ENCODE measurements around the gene CDH8. TPM values are rescaled to one million over a fixed set of nuclear protein-coding genes. Genes with fewer than 3 reads are reported as not detected.
"Not testable (repeated sequence)": the region's sequence is repeated elsewhere in the genome, so short reads cannot be mapped to it uniquely, and the experiment has no call there.

CDH8 gene
- total RNA-seq, 2 experiments from 2014 or later = not detected

- intact Hi-C loops (cut with micrococcal nuclease) = no loop called here
- no peaks in the 10 kb centered on the region for H3K36me3 Mint-ChIP-seq (ENCODE audit: low read depth)
- H3K27ac Mint-ChIP-seq = no peak overlapping the region
- no peak overlapping the region for H3K4me3 Mint-ChIP-seq
- H3K27me3 Mint-ChIP-seq (ENCODE audit: low read depth) = no peaks in the 10 kb centered on the region
- DNase-seq = no peak
- H3K4me1 Mint-ChIP-seq (ENCODE audit: low read depth) = no peaks in the 10 kb centered on the region
- CTCF ChIA-PET = no interaction called here
- peaks cover 17% of the 10 kb centered on the region for H3K9me3 Mint-ChIP-seq
These were observed 90.2 kb downstream of the CDH8 start for GRCh38 chr16:61946019-61946418.

DNA sequence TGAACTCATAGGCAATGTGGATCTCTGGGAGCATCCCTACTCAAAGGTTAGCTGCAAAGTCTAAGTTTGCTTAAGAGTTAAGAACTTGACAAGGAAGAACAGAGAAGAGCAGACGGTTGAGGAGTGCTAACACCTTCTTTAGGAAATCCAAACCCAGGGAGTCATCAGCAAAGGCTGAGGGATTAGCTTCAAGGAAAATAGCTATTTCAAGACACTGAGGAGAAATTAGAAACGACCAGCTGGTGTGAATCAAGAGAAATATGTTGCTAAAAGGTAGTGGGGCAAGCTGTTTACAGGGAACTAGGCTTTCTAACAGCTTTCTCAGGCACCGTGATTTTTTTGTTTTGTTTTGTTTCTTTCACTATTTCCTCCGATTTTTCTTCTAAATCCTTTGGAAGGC lies 90.7 kb downstream of the CDH8 start:
- no peak for DNase-seq
- intact Hi-C loops (cut with micrococcal nuclease) = no loop called here
- Mint-ChIP-seq H3K27me3 (ENCODE audit: low read depth) (no peaks in the 10 kb centered on the region), H3K4me3 (no peak overlapping the region), H3K27ac (no peak overlapping the region), H3K4me1 (ENCODE audit: low read depth) (no peaks in the 10 kb centered on the region), H3K9me3 (peaks cover 17% of the 10 kb centered on the region), H3K36me3 (ENCODE audit: low read depth) (no peaks in the 10 kb centered on the region)
- CTCF ChIA-PET = no interaction called here

GRCh38 chr16:61944004-61944403 lies 92.2 kb downstream of the CDH8 start:
- CTCF ChIA-PET = no interaction called here
- no peak for DNase-seq
- no peak overlapping the region for H3K4me3 Mint-ChIP-seq
- no peaks in the 10 kb centered on the region for H3K4me1 Mint-ChIP-seq (ENCODE audit: low read depth)
- H3K9me3 Mint-ChIP-seq = peaks cover 14% of the 10 kb centered on the region
- no peak overlapping the region for H3K27ac Mint-ChIP-seq
- H3K27me3 Mint-ChIP-seq (ENCODE audit: low read depth) = no peaks in the 10 kb centered on the region
- no peaks in the 10 kb centered on the region for H3K36me3 Mint-ChIP-seq (ENCODE audit: low read depth)
- intact Hi-C loops (cut with micrococcal nuclease) = no loop called here

- no peak for DNase-seq
- intact Hi-C loops (cut with micrococcal nuclease) = no loop called here
- CTCF ChIA-PET = no interaction called here
- Mint-ChIP-seq H3K36me3 (ENCODE audit: low read depth) (no peaks in the 10 kb centered on the region), H3K27me3 (ENCODE audit: low read depth) (no peaks in the 10 kb centered on the region), H3K4me1 (ENCODE audit: low read depth) (no peaks in the 10 kb centered on the region), H3K9me3 (peaks cover 9% of the 10 kb centered on the region), H3K27ac (no peak overlapping the region), H3K4me3 (no peak overlapping the region)
These were observed 95.6 kb downstream of the CDH8 start for GRCh38 chr16:61940611-61941010.

GRCh38 chr16:61937646-61938045 lies 98.6 kb downstream of the CDH8 start:
- Mint-ChIP-seq H3K4me1 (ENCODE audit: low read depth) (no peaks in the 10 kb centered on the region), H3K36me3 (ENCODE audit: low read depth) (no peaks in the 10 kb centered on the region), H3K27me3 (ENCODE audit: low read depth) (no peaks in the 10 kb centered on the region), H3K9me3 (peaks cover 9% of the 10 kb centered on the region), H3K27ac (no peak overlapping the region), H3K4me3 (no peak overlapping the region)
- no peak for DNase-seq
- CTCF ChIA-PET = no interaction called here
- intact Hi-C loops (cut with micrococcal nuclease) = no loop called here

DNA sequence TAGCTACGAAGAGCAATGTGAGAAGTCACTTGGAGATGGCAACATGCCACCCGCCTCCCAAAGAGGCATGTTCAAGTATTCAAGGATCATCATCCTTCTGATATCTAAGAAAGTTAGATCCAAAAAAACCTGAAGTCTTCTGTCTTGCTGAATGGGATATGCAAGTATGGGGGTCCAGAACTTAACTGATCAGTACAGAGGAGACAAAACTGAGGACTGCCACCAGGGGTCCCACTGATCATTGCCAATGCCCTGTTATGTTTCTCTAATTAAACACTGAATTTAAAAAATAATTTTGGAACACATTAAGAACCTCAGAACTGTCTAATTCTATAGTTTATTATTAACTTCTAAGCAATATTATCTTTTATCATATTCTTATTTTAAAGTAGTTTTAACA lies 99.7 kb downstream of the CDH8 start:
- intact Hi-C loops (cut with micrococcal nuclease) = no loop called here
- no peaks in the 10 kb centered on the region for H3K27me3 Mint-ChIP-seq (ENCODE audit: low read depth)
- no peak for DNase-seq
- H3K4me3 Mint-ChIP-seq = no peak overlapping the region
- H3K9me3 Mint-ChIP-seq = no peaks in the 10 kb centered on the region
- H3K36me3 Mint-ChIP-seq (ENCODE audit: low read depth) = no peaks in the 10 kb centered on the region
- CTCF ChIA-PET = no interaction called here
- no peaks in the 10 kb centered on the region for H3K4me1 Mint-ChIP-seq (ENCODE audit: low read depth)
- no peak overlapping the region for H3K27ac Mint-ChIP-seq

GRCh38 chr16:61934601-61935000 lies 101.6 kb downstream of the CDH8 start:
- Mint-ChIP-seq H3K9me3 (no peaks in the 10 kb centered on the region), H3K27me3 (ENCODE audit: low read depth) (no peaks in the 10 kb centered on the region), H3K27ac (no peak overlapping the region), H3K36me3 (ENCODE audit: low read depth) (no peaks in the 10 kb centered on the region), H3K4me3 (no peak overlapping the region), H3K4me1 (ENCODE audit: low read depth) (no peaks in the 10 kb centered on the region)
- CTCF ChIA-PET = no interaction called here
- intact Hi-C loops (cut with micrococcal nuclease) = no loop called here
- DNase-seq = no peak

GRCh38 chr16:61929776-61930175 lies 106.5 kb downstream of the CDH8 start:
- Mint-ChIP-seq H3K4me1 (ENCODE audit: low read depth) (no peaks in the 10 kb centered on the region), H3K27me3 (ENCODE audit: low read depth) (no peaks in the 10 kb centered on the region), H3K36me3 (ENCODE audit: low read depth) (no peaks in the 10 kb centered on the region), H3K4me3 (no peak overlapping the region), H3K27ac (no peak overlapping the region), H3K9me3 (no peaks in the 10 kb centered on the region)
- CTCF ChIA-PET = no interaction called here
- no peak for DNase-seq
- intact Hi-C loops (cut with micrococcal nuclease) = no loop called here

DNA sequence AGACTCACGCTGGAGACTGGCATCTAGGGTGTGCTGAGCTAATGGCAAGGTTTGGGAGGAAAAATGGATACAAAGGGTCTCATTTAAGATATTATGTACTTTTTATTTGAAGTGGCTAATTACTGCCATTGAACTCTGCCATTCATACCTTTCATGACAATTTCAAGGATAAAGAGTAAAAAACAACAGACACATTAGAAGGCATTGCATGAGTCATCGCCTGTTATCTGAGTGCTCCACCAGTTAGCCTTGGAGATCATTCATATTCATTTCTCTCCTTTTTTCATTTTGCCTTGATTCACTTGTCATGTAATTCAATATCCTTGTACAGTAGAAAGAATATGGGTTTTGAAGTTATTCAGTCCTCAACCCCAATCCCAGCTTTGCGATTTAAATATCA lies 109.5 kb downstream of the CDH8 start:
- peaks cover 1% of the 10 kb centered on the region for H3K9me3 Mint-ChIP-seq
- intact Hi-C loops (cut with micrococcal nuclease) = no loop called here
- H3K4me3 Mint-ChIP-seq = no peak overlapping the region
- no peak for DNase-seq
- H3K27ac Mint-ChIP-seq = no peak overlapping the region
- CTCF ChIA-PET = no interaction called here
- H3K36me3 Mint-ChIP-seq (ENCODE audit: low read depth) = no peaks in the 10 kb centered on the region
- no peaks in the 10 kb centered on the region for H3K27me3 Mint-ChIP-seq (ENCODE audit: low read depth)
- no peaks in the 10 kb centered on the region for H3K4me1 Mint-ChIP-seq (ENCODE audit: low read depth)

GRCh38 chr16:61923629-61924028 lies 112.6 kb downstream of the CDH8 start:
- no peak for DNase-seq
- H3K4me3 Mint-ChIP-seq = no peak overlapping the region

DNA sequence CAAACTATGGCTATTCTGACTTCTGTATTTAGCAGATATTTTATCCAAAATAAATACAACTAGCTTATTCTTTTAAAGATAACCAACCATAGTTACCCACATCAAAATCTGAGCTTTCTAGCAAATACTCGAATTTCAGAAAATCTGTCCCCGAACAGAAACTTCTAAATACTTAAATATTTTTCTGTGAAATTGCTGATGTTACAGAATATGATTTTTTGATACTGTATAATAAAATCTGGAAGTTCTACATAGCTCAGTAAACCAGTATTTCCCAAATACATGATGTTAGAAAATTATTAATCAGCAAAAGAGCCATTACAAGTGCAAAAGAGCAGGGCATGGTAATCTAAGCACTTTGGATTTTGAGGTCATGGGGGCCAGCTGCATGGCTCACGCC lies 114.9 kb downstream of the CDH8 start:
- Mint-ChIP-seq H3K4me3 (no peak overlapping the region), H3K27ac (no peak overlapping the region), H3K4me1 (ENCODE audit: low read depth) (no peaks in the 10 kb centered on the region), H3K27me3 (ENCODE audit: low read depth) (no peaks in the 10 kb centered on the region), H3K9me3 (peaks cover 7% of the 10 kb centered on the region), H3K36me3 (ENCODE audit: low read depth) (no peaks in the 10 kb centered on the region)
- intact Hi-C loops (cut with micrococcal nuclease) = no loop called here
- DNase-seq = no peak
- CTCF ChIA-PET = no interaction called here

More at GRCh38 chr16:61923629-61924028, 112.6 kb downstream of the CDH8 start:
- Mint-ChIP-seq H3K9me3 (peaks cover 1% of the 10 kb centered on the region), H3K36me3 (ENCODE audit: low read depth) (no peaks in the 10 kb centered on the region), H3K27me3 (ENCODE audit: low read depth) (no peaks in the 10 kb centered on the region), H3K4me1 (ENCODE audit: low read depth) (no peaks in the 10 kb centered on the region), H3K27ac (no peak overlapping the region)
- intact Hi-C loops (cut with micrococcal nuclease) = no loop called here
- CTCF ChIA-PET = no interaction called here

DNA sequence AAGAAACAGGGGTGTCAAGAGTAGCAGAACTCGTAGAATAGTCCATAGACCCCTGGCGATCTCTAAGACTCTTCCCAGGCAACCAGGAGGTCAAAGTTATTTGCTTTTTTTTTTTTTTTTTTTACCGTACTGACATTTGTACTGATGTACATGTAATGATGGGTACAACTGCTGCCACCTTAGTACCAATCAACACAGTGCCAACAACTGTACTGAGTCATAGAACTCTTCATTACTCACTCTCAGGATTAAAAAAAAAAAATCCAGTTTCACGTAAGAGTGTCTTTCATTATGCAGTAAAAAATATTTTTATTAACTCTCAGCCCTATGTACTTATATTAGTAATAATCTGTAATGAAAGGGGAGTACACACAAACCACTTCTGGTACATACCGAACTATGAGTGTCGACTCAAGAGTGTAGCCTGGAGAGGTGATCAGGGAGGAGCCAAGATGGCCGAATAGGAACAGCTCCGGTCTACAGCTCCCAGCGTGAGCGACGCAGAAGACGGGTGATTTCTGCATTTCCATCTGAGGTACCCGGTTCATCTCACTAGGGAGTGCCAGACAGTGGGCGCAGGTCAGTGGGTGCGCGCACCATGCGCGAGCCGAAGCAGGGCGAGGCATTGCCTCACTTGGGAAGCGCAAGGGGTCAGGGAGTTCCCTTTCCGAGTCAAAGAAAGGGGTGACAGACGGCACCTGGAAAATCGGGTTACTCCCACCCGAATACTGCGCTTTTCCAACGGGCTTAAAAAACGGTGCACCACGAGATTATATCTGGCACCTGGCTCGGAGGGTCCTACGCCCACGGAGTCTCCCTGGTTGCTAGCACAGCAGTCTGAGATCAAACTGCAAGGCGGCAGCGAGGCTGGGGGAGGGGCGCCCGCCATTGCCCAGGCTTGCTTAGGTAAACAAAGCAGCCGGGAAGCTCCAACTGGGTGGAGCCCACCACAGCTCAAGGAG lies 118.1 kb downstream of the CDH8 start:
- H3K27ac Mint-ChIP-seq; H3K36me3 Mint-ChIP-seq (ENCODE audit: low read depth); H3K4me1 Mint-ChIP-seq (ENCODE audit: low read depth); H3K4me3 Mint-ChIP-seq; DNase-seq; CTCF ChIA-PET; intact Hi-C loops (cut with micrococcal nuclease); H3K9me3 Mint-ChIP-seq; H3K27me3 Mint-ChIP-seq (ENCODE audit: low read depth): not testable (repeated sequence)

- Mint-ChIP-seq H3K27me3 (ENCODE audit: low read depth) (no peaks in the 10 kb centered on the region), H3K36me3 (ENCODE audit: low read depth) (no peaks in the 10 kb centered on the region), H3K4me1 (ENCODE audit: low read depth) (no peaks in the 10 kb centered on the region), H3K4me3 (no peak overlapping the region), H3K9me3 (peaks cover 8% of the 10 kb centered on the region), H3K27ac (no peak overlapping the region)
- CTCF ChIA-PET = no interaction called here
- intact Hi-C loops (cut with micrococcal nuclease) = no loop called here
- no peak for DNase-seq
These were observed 120.7 kb downstream of the CDH8 start for GRCh38 chr16:61915569-61915968.
